ENCODE data around the gene KRT76. TPM values are rescaled to one million over a fixed set of nuclear protein-coding genes. Genes with fewer than 3 reads are reported as not detected.

The KRT76 gene
- total and polyA plus RNA-seq, 10 of the 15 experiments (the other 5 are each of a cell fraction or from before 2014, with no cell fraction given): not detected

- SMC1A ChIA-PET (ENCODE audit: uncharacterized antibody, unreplicated experiment): no interaction called here
- Histone ChIP-seq H4K20me1 (ENCODE audit: control insufficient read depth, insufficient read depth) (no peaks in the 10 kb centered on the region), H3K27me3 (replicated peaks in 1 of 2; ENCODE audit: control insufficient read depth in 2 of 2, insufficient read depth in 2 of 2, low read length in 1 of 2) (peaks cover 1 to 7% of the 10 kb centered on the region in 2 experiments; a peak in 2 of 4 replicates), H3K36me3 (ENCODE audit: control insufficient read depth in 2 of 2, insufficient read depth in 2 of 2, low read length in 1 of 2) (no peaks in the 10 kb centered on the region), H3K4me1 (ENCODE audit: control insufficient read depth, insufficient read depth, low read length) (no peaks in the 10 kb centered on the region), H2AFZ (ENCODE audit: control insufficient read depth, low read depth, low read length) (no peak overlapping the region), H3K9ac (ENCODE audit: control insufficient read depth, insufficient read depth, low read length) (no peak overlapping the region), H3K4me3 (no peak overlapping the region), H3K9me3 (replicated peaks; ENCODE audit: control insufficient read depth, insufficient read depth, low read length) (no peaks in the 10 kb centered on the region), H3K4me2 (ENCODE audit: control insufficient read depth, insufficient read depth) (no peak overlapping the region), H3K27ac (ENCODE audit: control insufficient read depth, insufficient read depth) (no peak overlapping the region), H3K79me2 (ENCODE audit: control insufficient read depth, insufficient read depth, low read length) (no peaks in the 10 kb centered on the region)
- no peak for TF ChIP-seq NFYA (IDR thresholded peaks at IDR 0.05; ENCODE audit: borderline replicate concordance, low read depth, low read length)
- TF ChIP-seq PAX8 (IDR thresholded peaks at IDR 0.05): no peak
- TF ChIP-seq POLR2AphosphoS5 (IDR thresholded peaks at IDR 0.05; ENCODE audit: low read length): no peak
- no peak for TF ChIP-seq POLR2A (IDR thresholded peaks at IDR 0.05; ENCODE audit: low read depth, low read length)
- no peak for TF ChIP-seq CEBPB (IDR thresholded peaks at IDR 0.05; ENCODE audit: borderline replicate concordance in 1 of 2, low read depth in 2 of 2, low read length in 2 of 2)
- TF ChIP-seq TARDBP (IDR thresholded peaks at IDR 0.05; ENCODE audit: borderline replicate concordance): no peak
- CTCF ChIA-PET: no interaction called here
- BruUV-seq (replicated peaks): no TSS peak
- intact Hi-C loops (cut with micrococcal nuclease; ENCODE audit: unreplicated experiment): no loop called here
- ATAC-seq (no peak), FAIRE-seq (no peak), DNase-seq (ENCODE audit: low read depth, low spot score) (no peak)
- WGBS (ENCODE audit: insufficient coverage, insufficient replicate concordance, low lambda C conversion rate, missing lambda C conversion rate): 18% methylated on average over 7 of the region's 7 CpGs
- in situ Hi-C loops (cut with MboI): no loop called here
- RAD21 ChIA-PET (ENCODE audit: unreplicated experiment): no interaction called here
- POLR2A ChIA-PET: no interaction called here
These were observed 6.6 kb upstream of the KRT76 start for GRCh38 chr12:52783563-52784316.

- ChIA-PET POLR2A (no interaction called here), CTCF (no interaction called here), RAD21 (ENCODE audit: unreplicated experiment) (no interaction called here), SMC1A (ENCODE audit: uncharacterized antibody, unreplicated experiment) (no interaction called here)
- Histone ChIP-seq H3K36me3 (ENCODE audit: control insufficient read depth in 2 of 2, insufficient read depth in 2 of 2, low read length in 1 of 2) (no peaks in the 10 kb centered on the region), H3K79me2 (ENCODE audit: control insufficient read depth, insufficient read depth, low read length) (no peaks in the 10 kb centered on the region), H4K20me1 (ENCODE audit: control insufficient read depth, insufficient read depth) (no peaks in the 10 kb centered on the region), H3K4me1 (ENCODE audit: control insufficient read depth, insufficient read depth, low read length) (no peaks in the 10 kb centered on the region), H3K27ac (ENCODE audit: control insufficient read depth, insufficient read depth) (no peak overlapping the region), H3K9ac (ENCODE audit: control insufficient read depth, insufficient read depth, low read length) (no peak overlapping the region), H3K4me3 (no peak overlapping the region), H3K9me3 (replicated peaks; ENCODE audit: control insufficient read depth, insufficient read depth, low read length) (no peaks in the 10 kb centered on the region), H3K27me3 (replicated peaks in 1 of 2; ENCODE audit: control insufficient read depth in 2 of 2, insufficient read depth in 2 of 2, low read length in 1 of 2) (peaks cover 1 to 3% of the 10 kb centered on the region in 2 experiments; a peak in 3 of 4 replicates), H3K4me2 (ENCODE audit: control insufficient read depth, insufficient read depth) (no peak overlapping the region), H2AFZ (ENCODE audit: control insufficient read depth, low read depth, low read length) (no peak overlapping the region)
- no TSS peak for BruUV-seq (replicated peaks)
- in situ Hi-C loops (cut with MboI) (no loop called here), intact Hi-C loops (cut with micrococcal nuclease; ENCODE audit: unreplicated experiment) (no loop called here)
- no peak for FAIRE-seq
- 35% methylated on average over 4 of the region's 4 CpGs for WGBS (ENCODE audit: insufficient coverage, insufficient replicate concordance, low lambda C conversion rate, missing lambda C conversion rate)
- ATAC-seq: no peak
- no peak for DNase-seq (ENCODE audit: low read depth, low spot score)
- TF ChIP-seq RAD51 (IDR thresholded peaks at IDR 0.05): no peak
- no peak for TF ChIP-seq IRF4 (IDR thresholded peaks at IDR 0.05; ENCODE audit: low read depth, low read length)
- TF ChIP-seq RB1 (IDR thresholded peaks at IDR 0.05; ENCODE audit: borderline replicate concordance): no peak
- TF ChIP-seq BHLHE40 (IDR thresholded peaks at IDR 0.05; ENCODE audit: borderline replicate concordance in 1 of 2, low read depth in 2 of 2, low read length in 1 of 2): no peak
- no peak for TF ChIP-seq TCF3 (IDR thresholded peaks at IDR 0.05; ENCODE audit: borderline replicate concordance, insufficient read depth, low read depth, low read length)
- no peak for TF ChIP-seq EED (IDR thresholded peaks at IDR 0.05; ENCODE audit: low read depth)
- no peak for TF ChIP-seq ZNF592 (IDR thresholded peaks at IDR 0.05)
- no peak for TF ChIP-seq ZNF622 (IDR thresholded peaks at IDR 0.05)
These were observed 5.4 kb upstream of the KRT76 start for GRCh38 chr12:52782502-52782901.

All from GM12878 (cell line).